ENCODE data around the gene PIPOX. TPM values are rescaled to one million over a fixed set of nuclear protein-coding genes. Genes with fewer than 3 reads are reported as not detected.

The PIPOX gene
- total RNA-seq, 1 donor from 2014 or later, result 3.7 TPM

DNA sequence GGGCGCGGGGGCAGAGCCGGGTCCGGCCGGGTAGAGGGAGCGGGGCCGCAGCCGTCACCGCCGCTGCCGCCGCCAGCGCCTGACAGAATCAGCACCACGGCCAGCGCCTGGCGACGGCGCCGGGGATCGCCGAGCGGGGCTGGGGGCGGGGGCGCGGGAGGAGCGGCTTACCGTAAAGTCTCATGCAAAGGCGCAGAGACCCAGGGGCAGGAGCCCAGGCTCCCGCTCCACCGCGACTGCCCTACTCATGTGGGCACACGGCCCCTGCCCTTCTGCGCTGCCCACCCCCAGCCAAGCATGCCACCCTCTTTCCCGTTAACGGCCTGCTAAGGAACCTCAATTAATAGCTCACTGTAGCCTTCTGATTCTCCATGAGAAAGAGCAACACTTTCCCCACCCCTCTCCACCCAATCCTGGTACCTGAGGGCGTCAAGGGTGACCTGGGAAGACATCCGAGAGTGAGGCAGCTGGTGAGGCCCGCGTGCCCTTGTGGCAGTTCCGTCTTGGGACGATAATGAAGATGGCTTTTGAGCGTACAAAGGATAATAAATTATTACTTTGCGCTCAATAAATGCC lies 36.9 kb upstream of the PIPOX start, which contains the start of gene SEZ6:
TSS of gene SEZ6 (minus strand) at position 98 of the 576 bp plus-strand sequence. CDS start 164 bp downstream, outside the sequence.
- Histone ChIP-seq H3F3A (ENCODE audit: low read depth) (peaks cover 3% of the 10 kb centered on the region), H3K9me3 (ENCODE audit: low read depth) (no peaks in the 10 kb centered on the region), H3K27ac (no peak within 1 kb of the TSS), H2AFZ (replicated peaks) (no peak within 1 kb of the TSS), H3K4me1 (peaks cover 44% of the 10 kb centered on the region), H3K9ac (no peak within 1 kb of the TSS), H3K4me3 (peak within 1 kb of the TSS; percentile 60), H3K79me2 (ENCODE audit: low read depth) (peaks cover 3% of the 10 kb centered on the region), H3K36me3 (no peaks in the 10 kb centered on the region), H3K27me3 (peaks cover 36% of the 10 kb centered on the region), H3K4me2 (peak within 1 kb of the TSS; percentile 98), H4K20me1 (ENCODE audit: low read depth) (peaks cover 22% of the 10 kb centered on the region)
- TF ChIP-seq EZH2phosphoT487 (IDR thresholded peaks at IDR 0.05) (no peak), EZH2 (IDR thresholded peaks at IDR 0.05) (no peak)
- TF ChIP-seq, protein P1, sequence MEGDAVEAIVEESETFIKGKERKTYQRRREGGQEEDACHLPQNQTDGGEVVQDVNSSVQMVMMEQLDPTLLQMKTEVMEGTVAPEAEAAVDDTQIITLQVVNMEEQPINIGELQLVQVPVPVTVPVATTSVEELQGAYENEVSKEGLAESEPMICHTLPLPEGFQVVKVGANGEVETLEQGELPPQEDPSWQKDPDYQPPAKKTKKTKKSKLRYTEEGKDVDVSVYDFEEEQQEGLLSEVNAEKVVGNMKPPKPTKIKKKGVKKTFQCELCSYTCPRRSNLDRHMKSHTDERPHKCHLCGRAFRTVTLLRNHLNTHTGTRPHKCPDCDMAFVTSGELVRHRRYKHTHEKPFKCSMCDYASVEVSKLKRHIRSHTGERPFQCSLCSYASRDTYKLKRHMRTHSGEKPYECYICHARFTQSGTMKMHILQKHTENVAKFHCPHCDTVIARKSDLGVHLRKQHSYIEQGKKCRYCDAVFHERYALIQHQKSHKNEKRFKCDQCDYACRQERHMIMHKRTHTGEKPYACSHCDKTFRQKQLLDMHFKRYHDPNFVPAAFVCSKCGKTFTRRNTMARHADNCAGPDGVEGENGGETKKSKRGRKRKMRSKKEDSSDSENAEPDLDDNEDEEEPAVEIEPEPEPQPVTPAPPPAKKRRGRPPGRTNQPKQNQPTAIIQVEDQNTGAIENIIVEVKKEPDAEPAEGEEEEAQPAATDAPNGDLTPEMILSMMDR (IDR thresholded peaks at IDR 0.05), result no peak
- peaks cover 48% of the 10 kb centered on the region for H3K27me3 Mint-ChIP-seq (ENCODE audit: insufficient read depth, low read depth)
- no peak within 1 kb of the TSS for H3K27ac Mint-ChIP-seq
- peak; percentile 94 for DNase-seq (ENCODE audit: low spot score)
- peaks cover 18% of the 10 kb centered on the region for H3K4me1 Mint-ChIP-seq
- peaks cover 2% of the 10 kb centered on the region for H3K9me3 Mint-ChIP-seq
- H3K36me3 Mint-ChIP-seq, result no peaks in the 10 kb centered on the region
- peak within 1 kb of the TSS; percentile 67 for H3K4me3 Mint-ChIP-seq

DNA sequence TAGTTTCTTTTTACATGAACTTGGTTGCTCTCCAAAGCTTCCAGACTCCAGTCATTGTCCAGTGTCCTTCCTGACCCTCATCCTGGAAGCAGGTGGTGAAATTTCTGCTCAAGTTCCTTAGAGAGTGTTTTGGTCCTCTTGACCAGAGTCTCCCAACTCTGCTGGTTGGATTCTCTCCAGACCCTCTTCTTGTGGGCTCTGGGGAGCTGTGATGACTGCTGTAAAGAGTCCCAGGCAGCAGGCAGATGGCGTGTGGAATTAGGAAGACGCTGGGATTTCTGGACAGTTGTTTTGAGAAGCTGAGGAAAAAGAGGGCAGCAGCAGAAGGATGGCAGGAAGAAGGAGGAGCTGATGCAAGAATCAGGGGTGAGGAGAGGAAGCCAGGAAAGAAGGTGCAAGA lies 35.5 kb upstream of the PIPOX start:
- Histone ChIP-seq H4K20me1 (ENCODE audit: low read depth) (peaks cover 22% of the 10 kb centered on the region), H3K9ac (no peak overlapping the region), H3F3A (ENCODE audit: low read depth) (peaks cover 3% of the 10 kb centered on the region), H3K27ac (no peak overlapping the region), H3K4me1 (peaks cover 32% of the 10 kb centered on the region), H3K79me2 (ENCODE audit: low read depth) (peaks cover 3% of the 10 kb centered on the region), H3K36me3 (no peaks in the 10 kb centered on the region), H3K9me3 (ENCODE audit: low read depth) (no peaks in the 10 kb centered on the region), H3K4me2 (no peak overlapping the region), H3K4me3 (no peak overlapping the region), H3K27me3 (peaks cover 36% of the 10 kb centered on the region), H2AFZ (replicated peaks) (no peak overlapping the region)
- H3K27me3 Mint-ChIP-seq (ENCODE audit: insufficient read depth, low read depth), result peaks cover 45% of the 10 kb centered on the region
- H3K9me3 Mint-ChIP-seq, result peaks cover 2% of the 10 kb centered on the region
- H3K4me3 Mint-ChIP-seq, result no peak overlapping the region
- no peak overlapping the region for H3K27ac Mint-ChIP-seq
- TF ChIP-seq EZH2phosphoT487 (IDR thresholded peaks at IDR 0.05) (no peak), EZH2 (IDR thresholded peaks at IDR 0.05) (no peak)
- TF ChIP-seq, protein P1 (IDR thresholded peaks at IDR 0.05), result no peak
- H3K4me1 Mint-ChIP-seq, result peaks cover 20% of the 10 kb centered on the region
- no peaks in the 10 kb centered on the region for H3K36me3 Mint-ChIP-seq
- DNase-seq (ENCODE audit: low spot score), result no peak

DNA sequence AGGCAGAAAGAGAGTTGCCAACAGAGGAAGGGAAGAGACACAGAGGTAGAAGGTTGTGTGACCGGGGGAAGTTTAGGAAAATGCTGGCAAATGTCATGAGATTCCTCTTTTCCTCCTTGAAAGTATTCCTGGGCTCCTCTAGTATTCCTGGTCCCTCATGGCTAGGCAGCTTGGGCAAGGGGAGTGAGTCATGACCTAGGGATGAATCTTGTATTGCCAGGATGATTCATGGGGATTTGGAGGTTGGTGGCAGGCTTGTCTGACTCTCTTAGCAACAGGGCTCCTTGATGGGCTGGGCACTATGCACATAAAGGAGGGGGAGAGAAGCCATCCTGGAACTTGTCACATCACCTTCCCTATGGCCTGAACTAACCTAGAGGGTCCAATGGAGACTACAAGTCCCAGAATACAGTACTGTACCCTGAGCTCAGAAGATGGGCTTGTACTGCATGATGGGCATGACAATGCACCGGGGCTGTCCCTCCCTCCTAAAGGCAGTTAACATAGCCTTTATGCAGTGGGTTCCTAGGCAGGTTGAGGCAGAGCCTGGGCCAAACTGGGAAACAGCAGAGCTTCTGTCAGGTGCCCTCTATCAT lies 35.0 kb upstream of the PIPOX start:
- no peaks in the 10 kb centered on the region for H3K9me3 ChIP-seq (ENCODE audit: low read depth)
- H3K27ac Mint-ChIP-seq, result no peak overlapping the region
- H4K20me1 ChIP-seq (ENCODE audit: low read depth), result peaks cover 22% of the 10 kb centered on the region
- H3K79me2 ChIP-seq (ENCODE audit: low read depth), result peaks cover 2% of the 10 kb centered on the region
- H3K4me2 ChIP-seq, result no peak overlapping the region
- H3K36me3 ChIP-seq, result no peaks in the 10 kb centered on the region
- no peak overlapping the region for H2AFZ ChIP-seq (replicated peaks)
- H3K4me1 Mint-ChIP-seq, result peaks cover 20% of the 10 kb centered on the region
- H3K36me3 Mint-ChIP-seq, result no peaks in the 10 kb centered on the region
- no peak for DNase-seq (ENCODE audit: low spot score)
- peaks cover 40% of the 10 kb centered on the region for H3K27me3 Mint-ChIP-seq (ENCODE audit: insufficient read depth, low read depth)
- H3K9me3 Mint-ChIP-seq, result no peaks in the 10 kb centered on the region
- H3F3A ChIP-seq (ENCODE audit: low read depth), result peaks cover 3% of the 10 kb centered on the region
- no peak overlapping the region for H3K27ac ChIP-seq
- TF ChIP-seq, protein P1 (IDR thresholded peaks at IDR 0.05), result no peak
- TF ChIP-seq EZH2 (IDR thresholded peaks at IDR 0.05), result no peak
- TF ChIP-seq EZH2phosphoT487 (IDR thresholded peaks at IDR 0.05), result no peak
- H3K4me3 ChIP-seq, result no peak overlapping the region
- no peak overlapping the region for H3K9ac ChIP-seq
- peaks cover 36% of the 10 kb centered on the region for H3K27me3 ChIP-seq
- H3K4me3 Mint-ChIP-seq, result no peak overlapping the region
- peaks cover 29% of the 10 kb centered on the region for H3K4me1 ChIP-seq
